CD4-positive, alpha-beta T cell treated with Interleukin-2 at 100 ng/mL for 4 hours (primary cell): ENCODE measurements around the gene FNBP1.
A peak's percentile ranks its signal among the peaks of the same experiment; 100 is the strongest.

Experiments
- DNase-seq: peaks from one replicate; pipeline ENCODE4 v3.0.0-alpha.2; 2020; ENCODE audit warnings: low spot score

The FNBP1 gene

DNA sequence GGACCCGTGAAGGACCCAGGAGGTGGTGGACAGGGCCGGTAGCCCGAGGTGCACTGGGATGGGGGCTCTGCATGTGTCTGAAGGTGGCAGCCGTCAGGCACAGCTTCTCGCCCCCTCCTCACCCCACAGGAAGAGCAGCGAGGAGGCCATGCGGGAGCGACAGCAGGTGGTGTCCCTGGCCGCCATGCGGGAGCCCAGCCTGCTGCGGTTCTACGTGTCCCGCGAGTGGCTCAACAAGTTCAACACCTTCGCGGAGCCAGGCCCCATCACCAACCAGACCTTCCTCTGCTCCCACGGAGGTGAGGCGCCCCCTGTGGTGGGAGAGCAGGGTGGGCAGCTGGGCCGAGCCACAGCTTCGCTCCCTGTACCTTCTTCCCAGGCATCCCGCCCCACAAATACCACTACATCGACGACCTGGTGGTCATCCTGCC lies 167.8 kb downstream of the FNBP1 start:
- DNase-seq: no peak

DNA sequence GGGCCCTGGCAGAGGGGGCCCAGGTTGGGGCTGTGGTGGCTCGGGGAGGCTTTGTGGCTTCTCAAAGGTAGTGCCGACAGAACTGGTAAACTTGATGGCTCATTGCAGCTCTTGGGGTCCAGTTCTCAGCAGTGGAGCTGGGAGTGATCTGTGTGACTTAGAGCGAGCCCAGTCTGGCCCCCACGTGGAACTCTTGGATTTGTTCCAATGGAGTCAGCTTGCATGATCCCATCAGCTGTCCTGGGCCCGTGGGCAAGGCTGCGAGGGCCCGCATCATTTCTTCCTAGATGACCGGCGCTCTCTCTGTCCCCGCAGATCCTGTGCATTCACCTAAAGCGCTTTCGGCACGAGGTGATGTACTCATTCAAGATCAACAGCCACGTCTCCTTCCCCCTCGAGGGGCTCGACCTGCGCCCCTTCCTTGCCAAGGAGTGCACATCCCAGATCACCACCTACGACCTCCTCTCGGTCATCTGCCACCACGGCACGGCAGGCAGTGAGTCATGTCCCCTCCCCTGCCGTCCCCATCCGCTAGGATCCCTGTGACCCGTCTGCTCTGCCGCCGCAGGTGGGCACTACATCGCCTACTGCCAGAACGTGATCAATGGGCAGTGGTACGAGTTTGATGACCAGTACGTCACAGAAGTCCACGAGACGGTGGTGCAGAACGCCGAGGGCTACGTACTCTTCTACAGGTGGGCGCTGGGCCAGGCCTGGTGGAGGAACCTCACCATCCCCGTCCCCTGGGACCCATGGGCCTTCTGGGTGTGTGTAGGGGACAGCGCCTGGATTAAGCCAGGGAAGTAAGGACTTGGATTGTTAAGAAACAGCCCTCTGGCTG lies 168.5 kb downstream of the FNBP1 start:
- no peak for DNase-seq

DNA sequence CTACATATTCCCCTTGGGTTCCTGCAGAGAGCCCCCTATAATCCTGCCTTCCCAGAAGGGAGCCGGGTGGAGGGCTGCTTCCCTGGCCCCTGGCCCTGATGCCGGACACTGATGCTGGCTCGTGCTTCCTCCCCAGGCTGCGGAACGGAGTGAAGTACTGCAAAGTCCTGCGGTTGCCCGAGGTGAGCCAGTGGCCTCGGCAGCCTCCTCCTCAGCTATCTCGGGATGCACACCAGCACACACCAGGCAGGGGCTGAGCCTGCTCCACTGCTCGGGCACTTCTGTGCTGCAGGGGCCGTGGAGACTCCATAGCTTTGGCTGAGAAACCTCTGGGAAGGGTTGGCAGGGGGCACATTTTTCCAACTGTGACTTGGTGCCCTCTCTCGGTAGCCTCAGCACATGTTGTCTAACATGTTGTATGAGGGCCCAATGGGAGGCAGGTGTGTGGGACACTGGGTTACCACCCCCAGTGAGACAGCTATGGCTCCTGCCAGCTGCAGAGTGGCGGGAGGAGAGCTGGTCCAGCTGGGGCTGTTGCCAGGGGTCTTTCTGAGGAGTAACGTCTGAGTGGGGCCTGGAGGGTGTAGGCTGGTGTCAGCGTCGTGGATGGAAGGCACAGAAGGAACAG lies 169.3 kb downstream of the FNBP1 start:
- no peak for DNase-seq

DNA sequence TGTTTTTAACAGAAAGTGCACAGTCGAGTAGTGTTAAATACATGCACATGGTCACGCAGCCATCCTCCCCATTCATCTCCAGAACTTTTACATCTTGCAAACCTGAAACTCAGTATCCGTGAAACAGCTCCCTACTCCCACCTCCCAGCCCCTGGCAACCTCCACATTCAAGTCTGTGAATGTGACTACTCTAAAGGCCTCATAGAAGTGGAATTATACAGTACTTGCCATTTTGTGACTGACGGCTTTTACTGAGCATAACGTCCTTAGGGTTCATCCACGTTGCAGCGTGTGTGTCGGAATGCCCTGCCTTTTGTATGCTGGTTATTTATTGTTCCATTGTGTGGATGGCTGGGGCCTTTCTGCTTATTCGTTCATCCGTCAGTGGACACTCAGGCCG lies 171.9 kb downstream of the FNBP1 start:
- DNase-seq: no peak

GRCh38 chr9:129869585-129870501 lies 173.1 kb downstream of the FNBP1 start:
- DNase-seq: no peak

DNA sequence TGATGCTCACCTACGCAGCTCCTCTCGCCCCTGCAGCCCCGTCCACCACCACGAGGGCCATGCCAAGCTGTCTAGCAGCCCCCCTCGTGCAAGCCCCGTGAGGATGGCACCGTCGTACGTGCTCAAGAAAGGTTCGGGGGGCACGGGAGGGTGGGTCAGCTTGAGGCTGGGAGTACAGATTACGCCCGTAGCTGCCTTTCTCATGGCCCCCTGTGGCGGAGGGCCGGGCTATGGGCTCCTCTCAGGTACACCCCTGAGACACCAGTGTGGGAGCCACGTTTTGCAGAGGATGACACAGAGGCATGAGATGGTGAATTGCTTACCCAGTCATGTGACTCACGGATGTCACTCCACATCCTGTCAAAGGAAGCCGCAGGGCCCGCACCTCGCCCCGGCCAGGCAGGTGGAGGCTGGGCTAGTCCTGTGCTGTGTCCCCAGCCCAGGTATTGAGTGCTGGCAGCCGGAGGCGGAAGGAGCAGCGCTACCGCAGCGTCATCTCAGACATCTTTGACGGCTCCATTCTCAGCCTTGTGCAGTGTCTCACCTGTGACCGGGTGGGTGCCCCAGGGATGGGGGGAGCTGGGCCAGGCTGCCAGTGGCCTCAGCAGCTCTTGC lies 174.0 kb downstream of the FNBP1 start:
- peak; percentile 96 for DNase-seq

GRCh38 chr9:129868023-129868871 lies 174.7 kb downstream of the FNBP1 start:
- DNase-seq: no peak

GRCh38 chr9:129867136-129868022 lies 175.6 kb downstream of the FNBP1 start:
- DNase-seq: no peak

DNA sequence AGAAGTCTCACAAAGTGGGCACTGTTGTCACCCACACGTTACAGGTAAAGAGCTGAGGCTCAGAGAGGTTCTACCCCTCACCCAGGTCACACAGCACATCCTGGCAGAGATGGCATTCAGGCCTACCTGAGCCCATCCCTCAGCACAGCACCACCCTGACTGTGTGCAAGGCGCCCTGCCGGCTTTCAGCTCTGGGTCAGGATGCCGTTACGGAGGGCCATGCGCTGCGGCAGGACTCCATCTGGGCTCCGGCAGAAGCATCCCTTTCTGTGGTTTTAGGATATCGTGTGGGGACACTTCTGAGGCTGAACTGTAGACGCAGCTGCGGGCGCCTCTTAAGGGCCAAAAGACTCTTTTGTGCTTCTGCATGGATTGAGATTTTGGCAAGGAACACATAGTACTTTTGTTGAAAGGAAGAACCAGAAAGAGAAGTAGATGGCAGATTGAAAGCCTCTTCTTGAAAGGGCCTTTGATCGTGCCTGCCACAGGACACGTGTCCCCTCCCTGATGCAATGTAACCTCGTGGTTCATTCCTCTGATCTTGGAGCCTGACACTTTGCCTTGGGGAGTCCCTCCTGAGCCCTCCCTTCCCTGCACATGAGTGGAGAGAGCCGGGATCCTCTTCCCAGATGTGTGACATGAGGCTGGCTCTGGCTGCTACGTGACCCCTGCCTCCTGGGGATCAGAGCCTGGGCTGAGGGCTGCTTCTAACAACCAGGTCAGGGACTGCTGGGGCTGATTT lies 176.4 kb downstream of the FNBP1 start:
- DNase-seq: peak; percentile 59

DNA sequence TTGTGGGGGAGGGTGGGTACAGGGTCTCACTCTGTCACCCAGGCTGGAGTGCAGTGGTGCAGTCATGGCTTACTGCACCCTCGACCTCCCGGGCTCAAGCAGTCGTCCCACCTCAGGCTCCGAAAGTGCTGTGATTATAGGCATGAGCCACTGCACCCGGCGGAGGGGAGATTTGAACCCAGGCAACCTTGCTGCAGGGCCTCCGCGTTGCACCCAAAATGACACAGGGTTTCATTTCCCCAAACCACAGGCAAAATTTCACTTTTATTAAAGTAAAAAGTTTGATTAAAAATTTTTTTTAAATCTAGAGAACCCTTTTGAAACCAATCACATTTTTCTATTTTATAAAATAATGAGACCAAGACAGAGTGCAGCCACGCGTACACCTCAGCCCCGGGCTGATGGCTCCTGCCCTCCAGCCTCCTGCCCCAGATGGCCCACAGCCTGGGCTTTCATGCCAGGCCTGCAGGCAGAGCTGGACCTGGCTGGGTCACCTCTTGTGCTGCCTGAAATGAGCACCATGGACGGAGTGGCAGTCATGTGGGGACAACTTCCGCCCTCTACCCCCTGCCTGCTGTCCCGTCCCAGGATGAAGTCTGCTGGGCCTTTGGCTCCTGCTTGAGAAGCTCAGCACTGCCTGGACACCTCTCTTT lies 177.2 kb downstream of the FNBP1 start:
- no peak for DNase-seq

DNA sequence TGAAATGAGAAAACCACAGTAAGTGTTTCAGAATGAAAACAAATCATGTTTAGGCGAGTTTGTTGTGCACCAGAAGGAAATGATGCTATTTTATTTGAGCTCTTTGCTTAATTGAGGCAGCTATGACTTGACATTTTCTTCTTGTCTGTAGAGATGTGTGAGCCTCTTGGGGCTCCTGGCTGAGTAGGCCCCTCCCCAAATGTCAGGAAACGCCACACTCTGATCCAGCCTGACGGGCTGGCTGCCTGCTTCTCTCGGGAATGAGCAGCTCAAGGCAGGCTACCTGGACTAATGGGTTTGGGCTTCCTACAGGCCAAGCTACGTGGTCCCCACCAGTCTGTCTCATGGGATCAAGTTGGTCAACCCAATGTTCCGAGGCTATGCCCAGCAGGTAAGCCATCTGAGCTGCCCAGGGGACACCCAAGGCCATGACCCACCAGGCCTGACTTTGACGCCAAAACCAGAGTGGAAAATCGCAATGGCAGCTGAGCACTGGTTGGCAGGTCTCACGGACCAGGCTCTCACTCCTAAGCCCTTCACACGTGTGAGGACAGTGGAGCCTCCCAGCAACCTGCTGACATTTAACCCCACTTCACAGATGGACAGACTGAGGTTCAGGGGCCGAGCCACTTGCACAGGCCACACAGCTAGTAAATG lies 177.9 kb downstream of the FNBP1 start:
- DNase-seq: no peak

GRCh38 chr9:129863059-129863690 lies 179.8 kb downstream of the FNBP1 start:
- peak; percentile 79 for DNase-seq

DNA sequence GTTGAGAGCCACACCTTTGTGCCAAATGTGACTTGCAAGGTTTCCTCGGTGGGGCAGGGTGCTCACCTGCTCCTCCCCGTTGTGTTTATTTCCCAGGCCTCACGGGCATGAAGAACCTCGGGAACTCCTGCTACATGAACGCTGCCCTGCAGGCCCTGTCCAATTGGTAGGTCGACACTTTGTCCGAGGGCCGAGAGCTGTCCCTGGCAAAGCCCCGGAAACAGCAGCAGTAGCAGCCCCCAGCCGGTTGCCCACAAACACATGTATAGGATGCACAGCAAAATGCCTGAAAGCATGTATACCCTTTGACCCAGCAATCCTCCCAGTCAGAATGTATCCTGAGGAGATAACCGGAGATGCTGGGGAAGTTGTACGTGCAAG lies 181.6 kb downstream of the FNBP1 start:
- no peak for DNase-seq

DNA sequence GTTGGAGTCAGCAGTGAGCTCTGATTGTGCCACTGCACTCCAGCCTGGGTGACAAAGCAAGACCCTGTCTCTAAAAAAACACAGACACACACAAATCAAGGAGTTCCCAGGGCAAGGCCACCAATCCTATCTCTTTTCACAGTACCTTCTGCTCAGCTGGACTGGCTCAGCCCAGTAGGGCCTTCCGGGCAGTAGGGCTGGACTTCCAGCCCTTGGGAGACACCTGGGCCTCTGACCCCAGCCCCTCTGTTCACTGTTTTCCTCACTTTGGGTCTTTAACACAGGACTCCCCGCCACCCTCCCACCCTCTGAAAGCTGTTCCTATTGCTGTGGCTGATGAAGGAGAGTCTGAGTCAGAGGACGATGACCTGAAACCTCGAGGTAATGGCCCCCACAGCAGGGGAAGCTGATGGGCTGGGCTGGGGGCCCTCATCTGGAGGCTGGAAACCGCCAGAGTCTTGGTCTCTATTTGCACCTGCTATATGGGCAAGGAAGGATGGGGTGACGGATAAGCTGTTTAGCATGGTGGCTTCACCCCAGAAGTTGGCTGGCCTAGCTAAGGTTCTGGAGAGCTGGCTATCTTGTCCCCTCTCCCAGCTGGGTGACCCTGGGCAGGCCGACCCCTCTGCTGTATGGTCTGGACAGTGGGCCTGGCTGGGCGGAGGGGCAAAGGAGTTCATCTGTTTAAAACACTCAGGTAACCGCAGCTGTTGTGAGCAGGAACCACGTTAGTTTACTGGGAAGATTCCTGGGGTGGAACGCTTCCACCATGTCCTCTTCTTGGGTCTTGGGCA lies 182.1 kb downstream of the FNBP1 start:
- DNase-seq: no peak

DNA sequence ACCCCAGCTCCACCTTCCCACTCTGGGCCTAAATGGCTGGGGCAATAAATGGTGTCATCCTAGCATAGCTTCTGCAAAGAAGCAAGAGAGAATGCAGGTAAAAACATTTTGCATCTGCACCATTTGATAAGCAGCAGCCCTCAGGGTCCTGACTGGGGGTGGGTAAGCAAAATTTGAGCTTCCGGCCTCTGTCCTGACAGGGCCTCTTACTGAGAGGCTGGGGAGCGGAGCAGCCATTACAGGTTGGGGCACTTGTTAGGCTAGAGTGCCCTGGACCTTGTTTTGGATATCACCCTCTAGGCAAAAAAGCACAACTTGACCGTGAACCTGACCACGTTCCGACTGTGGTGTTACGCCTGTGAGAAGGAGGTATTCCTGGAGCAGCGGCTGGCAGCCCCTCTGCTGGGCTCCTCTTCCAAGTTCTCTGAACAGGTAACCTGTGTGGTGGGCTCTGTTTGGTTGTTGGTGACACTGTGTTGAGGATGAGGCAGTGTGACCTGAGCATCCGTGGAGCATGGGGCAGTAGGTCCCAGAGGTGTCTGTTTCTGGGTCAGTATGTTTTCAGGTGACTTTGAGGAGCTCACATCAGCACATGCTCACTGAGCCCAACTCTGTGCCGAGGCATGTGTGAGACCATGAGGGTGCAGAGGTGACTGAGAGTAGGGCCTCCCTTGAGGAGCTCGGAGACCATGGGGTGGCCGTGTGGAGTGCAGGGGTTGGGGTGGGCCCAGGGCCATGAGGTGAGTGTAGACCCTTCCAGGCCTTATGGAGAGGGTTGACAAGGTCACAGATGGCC lies 184.6 kb downstream of the FNBP1 start:
- DNase-seq: no peak

GRCh38 chr9:129857207-129857606 lies 185.8 kb downstream of the FNBP1 start:
- DNase-seq: no peak
